HFFc6 (cell line): ENCODE measurements around the gene ELP2. TPM values are rescaled to one million over a fixed set of nuclear protein-coding genes. Genes with fewer than 3 reads are reported as not detected.

ENCODE experiments used
- DNase-seq: peaks from one replicate; pipeline ENCODE4 v3.0.0-alpha.2; 2018
- H3K27ac Mint-ChIP-seq: 2 replicates; pipeline ENCODE4 v1.8.0; 2020; ENCODE audit warnings: mild to moderate bottlenecking, mixed read lengths
- H3K27me3 Mint-ChIP-seq: 2 replicates; pipeline ENCODE4 v1.8.0; 2021; ENCODE audit warnings: mild to moderate bottlenecking, moderate library complexity, mixed read lengths; ENCODE audit not compliant: insufficient read depth
- H3K36me3 Mint-ChIP-seq: 2 replicates; pipeline ENCODE4 v1.8.0; 2021; ENCODE audit warnings: low read depth, mixed read lengths
- H3K4me1 Mint-ChIP-seq: 2 replicates; pipeline ENCODE4 v1.8.0; 2020; ENCODE audit warnings: low read depth, mixed read lengths
- H3K4me3 Mint-ChIP-seq: 2 replicates; pipeline ENCODE4 v1.8.0; 2020; ENCODE audit warnings: mild to moderate bottlenecking, moderate library complexity, mixed read lengths
- H3K9me3 Mint-ChIP-seq: 2 replicates; pipeline ENCODE4 v1.8.0; 2020; ENCODE audit warnings: mild to moderate bottlenecking, mixed read lengths
- CTCF ChIP-seq: fragments of 200-600 bp; sonication (generic); IDR thresholded peaks from 2 replicates; pipeline ENCODE4 v1.5.0; 2021; ENCODE audit warnings: antibody characterized with exemption, mild to moderate bottlenecking
- total RNA-seq, 6 experiments: library from RNA; stranded (reverse); fragmentation: NEBNext Ultra II Directional; extraction: Animal tissue kit (Norgen Biotek cat#: 25700); gene quantifications; 2 replicates in 1 of 6; 3 replicates in 5 of 6; pipeline ENCODE4 v1.2.3, GENCODE V29; 2021

Gene ELP2
- total RNA-seq, 6 experiments from 2014 or later = 76.2 to 99.7 (median 82.3) TPM

DNA sequence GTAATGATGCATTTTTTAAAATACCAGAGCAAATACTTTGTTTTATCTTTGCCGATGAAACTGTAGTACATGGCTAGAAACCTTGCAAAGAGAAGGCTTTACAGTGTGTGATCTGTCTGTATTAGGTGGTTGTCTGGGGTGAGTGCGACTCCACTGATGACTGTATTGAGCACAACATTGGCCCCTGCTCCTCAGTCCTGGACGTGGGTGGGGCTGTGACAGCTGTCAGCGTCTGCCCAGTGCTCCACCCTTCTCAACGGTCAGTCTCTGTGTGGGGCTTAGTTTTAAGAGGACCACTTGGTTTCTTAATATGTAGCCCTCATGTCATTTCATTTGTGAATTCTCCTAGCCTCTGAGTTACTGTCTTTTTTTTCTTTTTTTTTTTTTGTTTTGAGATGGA is 40.2 kb downstream of the ELP2 start:
- no peak for DNase-seq
- no peak overlapping the region for H3K27ac Mint-ChIP-seq
- no peaks in the 10 kb centered on the region for H3K27me3 Mint-ChIP-seq
- H3K9me3 Mint-ChIP-seq = no peaks in the 10 kb centered on the region
- no peak for TF ChIP-seq CTCF
- H3K4me1 Mint-ChIP-seq = 0 out of 2 replicates have a peak, but pooled peaks cover 5% of the 10 kb centered on the region
- H3K4me3 Mint-ChIP-seq = no peak overlapping the region
- peaks cover 32% of the 10 kb centered on the region for H3K36me3 Mint-ChIP-seq

GRCh38 chr18:36175481-36175880 is 45.8 kb downstream of the ELP2 start:
- peaks cover 6% of the 10 kb centered on the region; the same call in 1 of the 2 replicates for H3K4me1 Mint-ChIP-seq
- no peaks in the 10 kb centered on the region; the same call in none of the 2 replicates for H3K27me3 Mint-ChIP-seq
- no peak for TF ChIP-seq CTCF
- H3K36me3 Mint-ChIP-seq = peaks cover 25% of the 10 kb centered on the region
- DNase-seq = no peak
- H3K4me3 Mint-ChIP-seq = no peak overlapping the region
- no peak overlapping the region for H3K27ac Mint-ChIP-seq
- no peaks in the 10 kb centered on the region for H3K9me3 Mint-ChIP-seq

DNA sequence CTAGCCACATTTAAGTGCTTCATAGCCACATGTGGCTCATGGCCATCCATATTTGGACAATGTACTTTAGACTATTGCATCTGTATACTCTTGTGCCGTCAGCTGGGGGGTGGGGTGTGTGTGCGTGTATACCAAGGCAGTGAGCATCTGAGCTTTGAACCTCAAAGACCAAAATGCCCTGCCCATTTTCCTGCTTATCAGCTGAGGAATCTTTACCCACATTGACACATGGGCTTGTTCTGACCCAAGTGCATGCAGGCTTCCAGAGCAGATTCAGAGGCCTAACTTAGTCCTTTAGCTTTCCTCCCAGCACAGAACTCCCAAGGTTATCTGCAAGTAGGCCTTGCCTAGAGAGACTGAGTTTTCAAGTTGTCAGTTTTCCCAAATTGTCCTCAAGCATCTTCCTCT is 46.5 kb downstream of the ELP2 start:
- H3K4me1 Mint-ChIP-seq = peaks cover 6% of the 10 kb centered on the region; the same call in 1 of the 2 replicates
- H3K27me3 Mint-ChIP-seq = no peaks in the 10 kb centered on the region; the same call in none of the 2 replicates
- H3K36me3 Mint-ChIP-seq = peaks cover 25% of the 10 kb centered on the region
- no peak overlapping the region for H3K27ac Mint-ChIP-seq
- no peak for TF ChIP-seq CTCF
- no peak for DNase-seq
- no peak overlapping the region for H3K4me3 Mint-ChIP-seq
- no peaks in the 10 kb centered on the region for H3K9me3 Mint-ChIP-seq

DNA sequence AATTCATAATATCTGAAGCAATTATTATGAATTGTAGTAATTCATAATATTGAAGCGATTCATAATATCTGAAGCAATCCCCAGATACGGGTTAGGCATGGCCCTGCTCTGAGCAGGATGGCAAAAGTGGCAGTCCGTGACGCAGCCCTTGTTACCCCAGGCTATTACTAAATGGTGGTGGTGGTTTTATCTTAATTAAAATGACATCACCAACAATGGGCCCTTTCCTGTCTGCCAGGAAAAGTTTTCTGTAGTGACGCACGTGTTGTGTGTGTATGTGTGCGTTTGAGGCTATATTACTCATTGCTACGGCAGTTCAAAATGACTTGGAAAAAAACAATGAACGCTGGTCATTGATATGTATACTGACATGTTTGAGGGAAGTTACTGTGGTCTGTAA is 47.0 kb downstream of the ELP2 start:
- no peak for DNase-seq
- H3K4me1 Mint-ChIP-seq = peaks cover 6% of the 10 kb centered on the region; the same call in 1 of the 2 replicates
- no peak overlapping the region for H3K27ac Mint-ChIP-seq
- H3K9me3 Mint-ChIP-seq = no peaks in the 10 kb centered on the region
- no peaks in the 10 kb centered on the region; the same call in none of the 2 replicates for H3K27me3 Mint-ChIP-seq
- H3K4me3 Mint-ChIP-seq = no peak overlapping the region
- TF ChIP-seq CTCF = no peak
- peaks cover 22% of the 10 kb centered on the region for H3K36me3 Mint-ChIP-seq

DNA sequence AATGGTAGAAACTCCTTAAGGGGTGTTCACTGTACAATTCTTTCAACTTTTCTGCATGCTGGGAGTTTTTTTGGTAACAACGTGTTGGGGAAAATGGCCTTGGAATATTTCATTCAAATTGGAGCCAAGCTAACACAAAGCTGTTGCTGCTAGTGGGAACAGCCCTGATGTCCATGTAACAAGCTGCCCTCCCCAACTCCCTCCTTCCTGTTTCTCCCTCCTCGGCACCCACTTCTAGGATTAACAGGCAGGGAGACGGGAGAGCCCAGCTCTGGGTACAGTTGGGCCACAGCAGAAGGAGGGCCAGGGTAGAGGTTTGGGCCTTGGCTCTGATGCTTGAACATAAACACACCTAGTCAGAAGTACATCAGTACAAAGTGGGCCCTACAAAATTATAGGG is 48.2 kb downstream of the ELP2 start:
- H3K27ac Mint-ChIP-seq = no peak overlapping the region
- no peak for DNase-seq
- H3K36me3 Mint-ChIP-seq = peaks cover 20% of the 10 kb centered on the region
- no peak overlapping the region for H3K4me3 Mint-ChIP-seq
- H3K4me1 Mint-ChIP-seq = peaks cover 6% of the 10 kb centered on the region; the same call in 1 of the 2 replicates
- TF ChIP-seq CTCF = no peak
- H3K9me3 Mint-ChIP-seq = no peaks in the 10 kb centered on the region
- no peaks in the 10 kb centered on the region; the same call in none of the 2 replicates for H3K27me3 Mint-ChIP-seq
